Hepatocyte (in vitro differentiated cells): ENCODE results near the gene JAKMIP1. TPM values are rescaled to one million over a fixed set of nuclear protein-coding genes. Genes with fewer than 3 reads are reported as not detected.

Experiments used
- DNase-seq: peaks from one replicate; pipeline ENCODE4 v3.0.0-alpha.2; 2016; ENCODE audit warnings: low spot score
- H2AFZ ChIP-seq: fragments of 200-600 bp; sonication (generic); 2 replicates; pipeline ENCODE4 v1.6.0; 2016; ENCODE audit warnings: antibody characterized with exemption, mild to moderate bottlenecking
- H3K27ac ChIP-seq: fragments of 200-600 bp; sonication (generic); 2 replicates; pipeline ENCODE4 v1.5.1; 2016; ENCODE audit warnings: mild to moderate bottlenecking
- H3K27me3 ChIP-seq: fragments of 200-600 bp; sonication (generic); 2 replicates; pipeline ENCODE4 v1.6.1; 2016
- H3K36me3 ChIP-seq: fragments of 200-600 bp; sonication (generic); replicated peaks from 2 replicates; pipeline ENCODE4 v1.5.1; 2016; ENCODE audit warnings: low read depth; ENCODE audit not compliant: insufficient read depth
- H3K4me1 ChIP-seq: fragments of 200-600 bp; sonication (generic); 2 replicates; pipeline ENCODE4 v1.5.1; 2016; ENCODE audit warnings: mild to moderate bottlenecking, moderate library complexity; ENCODE audit not compliant: insufficient read depth
- H3K4me2 ChIP-seq: fragments of 200-600 bp; sonication (generic); 2 replicates; pipeline ENCODE4 v1.6.0; 2016
- H3K4me3 ChIP-seq: fragments of 200-600 bp; sonication (generic); 2 replicates; pipeline ENCODE4 v1.5.1; 2016; ENCODE audit warnings: mild to moderate bottlenecking
- H3K79me2 ChIP-seq: fragments of 200-600 bp; sonication (generic); 2 replicates; pipeline ENCODE4 v1.6.0; 2017; ENCODE audit warnings: mild to moderate bottlenecking
- H3K9me2 ChIP-seq: fragments of 200-600 bp; sonication (generic); replicated peaks from 2 replicates; pipeline ENCODE4 v1.6.0; 2017; ENCODE audit warnings: mild to moderate bottlenecking; ENCODE audit not compliant: insufficient read depth
- H3K9me3 ChIP-seq: fragments of 200-600 bp; sonication (generic); 2 replicates; pipeline ENCODE4 v1.5.1; 2016; ENCODE audit warnings: low read depth, mild to moderate bottlenecking
- H4K20me1 ChIP-seq: fragments of 200-600 bp; sonication (generic); 2 replicates; pipeline ENCODE4 v1.6.0; 2016; ENCODE audit warnings: mild to moderate bottlenecking; ENCODE audit not compliant: insufficient read depth, poor library complexity, severe bottlenecking
- EZH2 ChIP-seq: fragments of 200-600 bp; sonication (generic); IDR thresholded peaks from 2 replicates; pipeline ENCODE4 v1.6.1; 2016; ENCODE audit warnings: antibody characterized with exemption, mild to moderate bottlenecking, borderline replicate concordance
- EZH2phosphoT487 ChIP-seq: fragments of 200-600 bp; sonication (generic); IDR thresholded peaks from one replicate; pipeline ENCODE4 v1.6.1; 2018; ENCODE audit warnings: antibody characterized with exemption, mild to moderate bottlenecking, low read depth, moderate library complexity; ENCODE audit not compliant: unreplicated experiment, severe bottlenecking
- WGBS: methylation state at CpG from one replicate; pipeline ENCODE4 v1.1.6; 2016; ENCODE audit warnings: low lambda C conversion rate; ENCODE audit errors: missing lambda C conversion rate; 5-methylcytosine and 5-hydroxymethylcytosine counted together
- polyA plus RNA-seq: library from polyadenylated mRNA; unstranded; fragments of >200 nt; fragmentation: Nextera tagmentation; extraction: Ambion mirVana; gene quantifications from 2 replicates; pipeline ENCODE4 v1.2.1, GENCODE V29; 2016
- total RNA-seq: library from RNA; depleted of rRNA; stranded (reverse); fragments of >200 nt; gene quantifications from 2 replicates; pipeline ENCODE4 v1.2.3, GENCODE V29; 2014
- TF ChIP-seq, protein P1 (sequence below): fragments of 200-600 bp; sonication (generic); IDR thresholded peaks from 2 replicates; pipeline ENCODE4 v1.5.1; 2016; ENCODE audit warnings: antibody characterized with exemption, mild to moderate bottlenecking; ENCODE audit not compliant: poor library complexity

JAKMIP1 gene
- total and polyA plus RNA-seq, 2 experiments from 2014 or later: not detected

DNA sequence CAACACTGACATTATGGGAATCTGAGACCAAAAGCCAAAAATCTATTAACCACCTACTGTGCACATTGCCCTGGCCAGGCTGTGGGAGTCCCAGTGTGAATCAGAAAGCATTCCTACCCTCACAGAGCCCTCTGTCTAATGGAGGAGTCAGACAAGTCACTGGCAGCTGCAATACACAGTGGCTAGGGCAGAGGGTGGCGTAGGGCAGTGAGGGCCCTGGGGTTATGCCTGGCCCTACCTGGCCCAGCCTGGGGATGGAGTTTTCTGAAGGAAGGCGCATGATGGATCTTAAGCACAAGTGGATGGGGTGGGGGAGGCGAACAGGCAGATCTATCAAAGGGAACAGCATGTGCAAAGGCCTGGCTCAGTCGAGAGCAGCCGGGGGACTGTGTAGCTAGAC is 10.8 kb downstream of the JAKMIP1 start:
- no peaks in the 10 kb centered on the region for H3K36me3 ChIP-seq
- H3K27ac ChIP-seq: no peak overlapping the region

DNA sequence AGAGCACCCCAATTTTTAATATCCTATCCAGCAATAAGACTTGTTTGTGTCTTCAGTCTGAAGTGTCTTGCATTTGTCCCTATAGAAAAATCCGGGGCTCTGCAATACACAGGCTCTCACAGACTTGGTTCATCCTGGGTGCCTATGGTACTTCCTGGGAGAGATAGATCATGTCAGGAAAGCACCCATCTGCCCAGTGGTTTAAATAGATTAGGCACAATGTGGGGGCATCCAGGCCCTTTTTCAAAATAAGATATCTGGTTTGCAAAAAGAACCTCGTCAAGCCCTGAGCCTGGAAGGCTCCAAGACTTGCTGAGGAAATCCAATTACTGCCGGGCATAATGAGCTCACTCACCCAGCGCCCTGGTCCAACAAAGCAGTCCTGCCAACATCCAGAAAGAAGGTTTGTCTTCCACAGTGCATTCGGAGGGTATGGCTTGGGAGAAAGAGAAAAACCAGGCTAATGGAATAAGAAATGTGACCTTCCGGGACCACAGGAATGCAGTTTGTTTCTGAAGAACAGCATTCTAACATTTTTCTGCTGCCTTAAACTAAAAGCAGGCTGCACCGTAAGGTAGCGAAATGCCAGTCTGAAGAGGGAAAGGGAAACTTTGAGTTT is 11.6 kb downstream of the JAKMIP1 start:
- H3K4me2 ChIP-seq: no peak overlapping the region
- no peaks in the 10 kb centered on the region for H3K4me1 ChIP-seq
- H3K9me3 ChIP-seq: no peaks in the 10 kb centered on the region
- 63% methylated on average over 8 of the region's 8 CpGs for WGBS
- no peaks in the 10 kb centered on the region for H3K79me2 ChIP-seq
- H3K27ac ChIP-seq: no peak overlapping the region
- peaks cover 6% of the 10 kb centered on the region for H3K27me3 ChIP-seq
- no peaks in the 10 kb centered on the region for H4K20me1 ChIP-seq
- no peak overlapping the region for H3K4me3 ChIP-seq
- H2AFZ ChIP-seq: no peak overlapping the region
- no peaks in the 10 kb centered on the region for H3K9me2 ChIP-seq
- DNase-seq: no peak
- TF ChIP-seq, protein P1, sequence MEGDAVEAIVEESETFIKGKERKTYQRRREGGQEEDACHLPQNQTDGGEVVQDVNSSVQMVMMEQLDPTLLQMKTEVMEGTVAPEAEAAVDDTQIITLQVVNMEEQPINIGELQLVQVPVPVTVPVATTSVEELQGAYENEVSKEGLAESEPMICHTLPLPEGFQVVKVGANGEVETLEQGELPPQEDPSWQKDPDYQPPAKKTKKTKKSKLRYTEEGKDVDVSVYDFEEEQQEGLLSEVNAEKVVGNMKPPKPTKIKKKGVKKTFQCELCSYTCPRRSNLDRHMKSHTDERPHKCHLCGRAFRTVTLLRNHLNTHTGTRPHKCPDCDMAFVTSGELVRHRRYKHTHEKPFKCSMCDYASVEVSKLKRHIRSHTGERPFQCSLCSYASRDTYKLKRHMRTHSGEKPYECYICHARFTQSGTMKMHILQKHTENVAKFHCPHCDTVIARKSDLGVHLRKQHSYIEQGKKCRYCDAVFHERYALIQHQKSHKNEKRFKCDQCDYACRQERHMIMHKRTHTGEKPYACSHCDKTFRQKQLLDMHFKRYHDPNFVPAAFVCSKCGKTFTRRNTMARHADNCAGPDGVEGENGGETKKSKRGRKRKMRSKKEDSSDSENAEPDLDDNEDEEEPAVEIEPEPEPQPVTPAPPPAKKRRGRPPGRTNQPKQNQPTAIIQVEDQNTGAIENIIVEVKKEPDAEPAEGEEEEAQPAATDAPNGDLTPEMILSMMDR: no peak
- no peak for TF ChIP-seq EZH2phosphoT487
- TF ChIP-seq EZH2: no peak
- no peaks in the 10 kb centered on the region for H3K36me3 ChIP-seq

More for the DNA sequence above, 10.8 kb downstream of the JAKMIP1 start:
- 95% methylated on average over 5 of the region's 5 CpGs for whole genome bisulfite sequencing
- Histone ChIP-seq H3K27me3 (peaks cover 12% of the 10 kb centered on the region), H3K9me3 (no peaks in the 10 kb centered on the region), H3K4me2 (no peak overlapping the region), H3K4me1 (no peaks in the 10 kb centered on the region), H3K4me3 (no peak overlapping the region), H3K9me2 (no peaks in the 10 kb centered on the region), H3K79me2 (no peaks in the 10 kb centered on the region), H4K20me1 (no peaks in the 10 kb centered on the region), H2AFZ (no peak overlapping the region)
- TF ChIP-seq, protein P1: no peak
- TF ChIP-seq EZH2: no peak
- no peak for TF ChIP-seq EZH2phosphoT487
- DNase-seq: no peak

DNA sequence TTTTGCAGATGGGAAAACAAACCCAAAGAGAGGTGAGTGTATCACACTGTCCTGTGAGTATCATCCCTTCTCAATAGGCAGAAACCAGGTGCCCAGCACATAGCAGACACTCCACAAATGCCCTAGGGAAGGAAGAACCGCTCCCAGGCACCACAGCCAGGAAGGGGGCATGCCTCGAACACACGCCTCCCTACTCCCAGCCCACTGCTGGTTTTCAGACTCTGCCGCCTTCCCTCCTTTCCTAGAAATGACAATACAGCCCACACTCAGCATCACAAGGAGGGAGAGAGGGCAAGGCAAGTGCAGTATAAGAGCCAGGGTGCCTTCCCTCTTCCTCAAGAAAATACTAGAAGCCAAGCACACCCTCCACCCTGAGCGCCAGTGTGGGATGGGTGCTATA is 16.2 kb downstream of the JAKMIP1 start:
- WGBS: 85% methylated on average over 5 of the region's 5 CpGs

More for the DNA sequence above, 16.2 kb downstream of the JAKMIP1 start:
- DNase-seq: no peak
- Histone ChIP-seq H3K36me3 (no peaks in the 10 kb centered on the region), H3K27me3 (no peaks in the 10 kb centered on the region), H3K79me2 (no peaks in the 10 kb centered on the region), H3K9me2 (no peaks in the 10 kb centered on the region), H2AFZ (no peak overlapping the region), H3K4me2 (no peak overlapping the region), H3K4me3 (no peak overlapping the region), H3K4me1 (no peaks in the 10 kb centered on the region), H3K9me3 (no peaks in the 10 kb centered on the region), H4K20me1 (no peaks in the 10 kb centered on the region), H3K27ac (no peak overlapping the region)
- TF ChIP-seq EZH2 (no peak), EZH2phosphoT487 (no peak)
- TF ChIP-seq, protein P1: no peak
